Measurements from ENCODE around the gene MBNL3.

GRCh38 chrX:132533409-132533808 is 44.6 kb upstream of the MBNL3 start:
- TF ChIP-seq GMEB1 (CRISPR knock-in tag; IDR thresholded peaks at IDR 0.05), result no peak
- TF ChIP-seq GABPB1 (CRISPR knock-in tag; IDR thresholded peaks at IDR 0.05), result no peak
- no peak for TF ChIP-seq CTCF (IDR thresholded peaks at IDR 0.05 in 2 of 3, conservative IDR thresholded peaks at IDR 0.05 in 1 of 3; ENCODE audit: insufficient read depth in 2 of 3, low read depth in 1 of 3, low read length in 3 of 3)
- TF ChIP-seq FIP1L1 (IDR thresholded peaks at IDR 0.05; ENCODE audit: low read depth, low read length, poor library complexity, severe bottlenecking), result no peak
- no peak for TF ChIP-seq CREB1 (IDR thresholded peaks at IDR 0.05)
- no peak for TF ChIP-seq CREB1 (CRISPR knock-in tag; IDR thresholded peaks at IDR 0.05)
- no peak for TF ChIP-seq E2F1 (CRISPR knock-in tag; IDR thresholded peaks at IDR 0.05)
- TF ChIP-seq CHD4 (IDR thresholded peaks at IDR 0.05; ENCODE audit: insufficient read depth, insufficient replicate concordance, low read depth, low read length, poor library complexity, severe bottlenecking), result no peak
- TF ChIP-seq HDGF (IDR thresholded peaks at IDR 0.05), result no peak
